ENCODE data around the gene EPM2A. TPM values are rescaled to one million over a fixed set of nuclear protein-coding genes. Genes with fewer than 3 reads are reported as not detected.

Gene EPM2A
- total RNA-seq, 2 donors from 2014 or later = 3.7 to 4.8 TPM

GRCh38 chr6:145763742-145764141, 28.4 kb upstream of the EPM2A start:
- H3K4me1 ChIP-seq = no peaks in the 10 kb centered on the region
- H3K9ac ChIP-seq (ENCODE audit: low read depth in 2 of 2, low read length in 2 of 2) = no peak overlapping the region
- H3K4me3 ChIP-seq = no peak overlapping the region
- no peaks in the 10 kb centered on the region for H3K27me3 ChIP-seq
- H3K27ac ChIP-seq = no peak overlapping the region
- H3K36me3 ChIP-seq = no peaks in the 10 kb centered on the region
- TF ChIP-seq, protein P1, sequence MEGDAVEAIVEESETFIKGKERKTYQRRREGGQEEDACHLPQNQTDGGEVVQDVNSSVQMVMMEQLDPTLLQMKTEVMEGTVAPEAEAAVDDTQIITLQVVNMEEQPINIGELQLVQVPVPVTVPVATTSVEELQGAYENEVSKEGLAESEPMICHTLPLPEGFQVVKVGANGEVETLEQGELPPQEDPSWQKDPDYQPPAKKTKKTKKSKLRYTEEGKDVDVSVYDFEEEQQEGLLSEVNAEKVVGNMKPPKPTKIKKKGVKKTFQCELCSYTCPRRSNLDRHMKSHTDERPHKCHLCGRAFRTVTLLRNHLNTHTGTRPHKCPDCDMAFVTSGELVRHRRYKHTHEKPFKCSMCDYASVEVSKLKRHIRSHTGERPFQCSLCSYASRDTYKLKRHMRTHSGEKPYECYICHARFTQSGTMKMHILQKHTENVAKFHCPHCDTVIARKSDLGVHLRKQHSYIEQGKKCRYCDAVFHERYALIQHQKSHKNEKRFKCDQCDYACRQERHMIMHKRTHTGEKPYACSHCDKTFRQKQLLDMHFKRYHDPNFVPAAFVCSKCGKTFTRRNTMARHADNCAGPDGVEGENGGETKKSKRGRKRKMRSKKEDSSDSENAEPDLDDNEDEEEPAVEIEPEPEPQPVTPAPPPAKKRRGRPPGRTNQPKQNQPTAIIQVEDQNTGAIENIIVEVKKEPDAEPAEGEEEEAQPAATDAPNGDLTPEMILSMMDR (IDR thresholded peaks at IDR 0.05) = no peak
- no peak for DNase-seq
- intact Hi-C loops (cut with DNase I) = no loop called here
- no peaks in the 10 kb centered on the region for H3K9me3 ChIP-seq

DNA sequence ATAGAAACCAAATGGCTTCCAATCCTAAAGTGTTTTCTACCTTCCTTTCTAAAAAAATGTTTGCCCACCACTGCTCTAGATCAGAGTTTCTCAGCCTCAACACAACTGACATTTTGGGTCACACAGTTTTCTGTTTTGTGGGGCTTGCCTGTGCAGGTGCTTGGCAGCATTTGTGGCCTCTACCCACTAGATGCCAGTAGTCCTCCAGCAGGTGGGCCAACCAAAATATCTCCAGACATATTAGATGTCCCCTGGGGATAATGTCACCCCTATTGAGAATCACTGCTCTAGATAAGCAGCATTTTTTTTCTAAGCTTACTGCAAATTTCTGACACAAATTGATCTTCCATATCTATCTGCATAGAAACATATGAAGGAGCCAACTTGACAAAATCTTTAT, 26.3 kb upstream of the EPM2A start:
- no peak for DNase-seq
- intact Hi-C loops (cut with DNase I) = no loop called here
- Histone ChIP-seq H3K9me3 (no peaks in the 10 kb centered on the region), H3K36me3 (no peaks in the 10 kb centered on the region), H3K27me3 (no peaks in the 10 kb centered on the region), H3K4me1 (no peaks in the 10 kb centered on the region), H3K4me3 (no peak overlapping the region), H3K9ac (ENCODE audit: low read depth in 2 of 2, low read length in 2 of 2) (no peak overlapping the region), H3K27ac (no peak overlapping the region)
- TF ChIP-seq, protein P1 (IDR thresholded peaks at IDR 0.05) = no peak

DNA sequence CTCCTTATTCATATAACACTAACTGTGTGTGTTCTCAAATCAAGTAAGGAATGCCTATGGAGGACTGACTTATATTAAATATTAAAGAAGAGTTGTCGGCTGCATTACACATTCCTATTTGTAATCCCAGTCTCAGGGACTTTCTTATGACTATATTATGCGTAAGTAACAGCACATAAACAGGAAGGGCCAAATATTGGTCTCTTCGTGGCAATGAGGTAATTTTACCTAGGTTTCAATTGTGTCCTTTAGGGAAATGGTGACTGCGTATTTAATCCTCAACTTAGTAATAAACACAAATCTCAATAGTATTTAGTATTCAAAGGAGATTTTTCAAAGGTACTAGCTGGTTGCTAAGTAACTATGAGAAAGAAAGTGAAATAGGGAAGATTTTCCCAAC, 22.8 kb upstream of the EPM2A start:
- no peak for DNase-seq
- H3K4me1 ChIP-seq = no peaks in the 10 kb centered on the region
- TF ChIP-seq, protein P1 (IDR thresholded peaks at IDR 0.05) = no peak
- H3K27ac ChIP-seq = no peak overlapping the region
- H3K27me3 ChIP-seq = no peaks in the 10 kb centered on the region
- H3K9ac ChIP-seq (ENCODE audit: low read depth in 2 of 2, low read length in 2 of 2) = no peak overlapping the region
- no peaks in the 10 kb centered on the region for H3K36me3 ChIP-seq
- intact Hi-C loops (cut with DNase I) = no loop called here
- no peaks in the 10 kb centered on the region for H3K9me3 ChIP-seq
- no peak overlapping the region for H3K4me3 ChIP-seq

GRCh38 chr6:145756170-145756662, 20.9 kb upstream of the EPM2A start:
- Histone ChIP-seq H3K27me3 (no peaks in the 10 kb centered on the region), H3K27ac (no peak overlapping the region), H3K9ac (ENCODE audit: low read depth in 2 of 2, low read length in 2 of 2) (no peak overlapping the region), H3K4me1 (no peaks in the 10 kb centered on the region), H3K9me3 (no peaks in the 10 kb centered on the region), H3K4me3 (no peak overlapping the region), H3K36me3 (no peaks in the 10 kb centered on the region)
- TF ChIP-seq, protein P1 (IDR thresholded peaks at IDR 0.05) = no peak
- DNase-seq = no peak
- intact Hi-C loops (cut with DNase I) = no loop called here

GRCh38 chr6:145755682-145756081, 20.4 kb upstream of the EPM2A start:
- Histone ChIP-seq H3K36me3 (no peaks in the 10 kb centered on the region), H3K27ac (no peak overlapping the region), H3K9me3 (no peaks in the 10 kb centered on the region), H3K27me3 (no peaks in the 10 kb centered on the region), H3K4me1 (no peaks in the 10 kb centered on the region), H3K9ac (ENCODE audit: low read depth in 2 of 2, low read length in 2 of 2) (no peak overlapping the region), H3K4me3 (no peak overlapping the region)
- TF ChIP-seq, protein P1 (IDR thresholded peaks at IDR 0.05) = no peak
- DNase-seq = no peak
- intact Hi-C loops (cut with DNase I) = no loop called here

All from colonic mucosa (tissue), 4 donors.